GM18868 (cell line): ENCODE measurements around the gene CACNG5.

Experiments used
- ATAC-seq: cut with Tn5 transposase; IDR thresholded peaks from one replicate; pipeline ENCODE4 v1.9.1; 2021; ENCODE audit warnings: mild to moderate bottlenecking, moderate library complexity; ENCODE audit not compliant: unreplicated experiment

CACNG5 gene

DNA sequence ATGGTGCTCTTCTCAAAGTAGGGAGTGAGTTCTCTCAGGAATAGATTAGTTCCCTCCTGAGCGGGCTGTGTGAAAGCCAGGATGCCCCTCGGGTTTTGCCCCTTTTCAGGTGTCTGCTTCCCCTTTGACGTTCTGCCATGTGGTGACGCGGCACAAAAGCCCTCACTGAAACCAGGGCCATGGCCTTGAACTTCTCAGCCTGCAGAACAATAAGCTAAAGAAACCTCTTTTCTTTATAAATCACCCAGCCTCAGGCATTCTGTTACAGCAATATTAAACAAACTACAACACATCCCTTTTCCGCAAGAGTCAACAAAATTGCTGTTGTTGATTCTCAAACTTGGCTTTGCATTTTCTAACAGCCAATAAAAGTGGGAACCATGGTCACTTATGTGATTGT lies 15.5 kb upstream of the CACNG5 start:
- ATAC-seq: no peak

GRCh38 chr17:66822009-66822408 lies 12.9 kb upstream of the CACNG5 start:
- no peak for ATAC-seq

DNA sequence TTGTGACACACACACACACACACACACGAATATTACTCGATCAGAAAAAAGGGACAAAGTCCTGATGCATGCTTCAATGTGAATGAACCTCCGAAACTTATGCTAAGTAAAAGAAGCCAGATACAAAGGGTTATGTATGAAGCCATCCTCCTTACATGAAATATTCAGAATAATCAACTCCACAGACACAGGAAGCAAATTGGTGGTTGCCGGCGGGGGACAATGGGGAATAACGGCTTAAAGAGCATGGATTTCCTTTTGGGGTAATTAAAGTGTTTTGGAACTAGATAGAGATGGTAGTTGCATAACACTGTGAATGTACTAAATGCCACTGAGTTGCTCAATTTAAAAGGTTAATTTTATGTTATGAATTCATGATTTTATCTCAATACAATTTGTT lies 8.1 kb upstream of the CACNG5 start:
- ATAC-seq: no peak

- ATAC-seq: no peak
Measured at GRCh38 chr17:66829386-66829864, 5.5 kb upstream of the CACNG5 start.

GRCh38 chr17:66829883-66830282 lies 5.0 kb upstream of the CACNG5 start:
- no peak for ATAC-seq

GRCh38 chr17:66830451-66830850 lies 4.5 kb upstream of the CACNG5 start:
- ATAC-seq: no peak

DNA sequence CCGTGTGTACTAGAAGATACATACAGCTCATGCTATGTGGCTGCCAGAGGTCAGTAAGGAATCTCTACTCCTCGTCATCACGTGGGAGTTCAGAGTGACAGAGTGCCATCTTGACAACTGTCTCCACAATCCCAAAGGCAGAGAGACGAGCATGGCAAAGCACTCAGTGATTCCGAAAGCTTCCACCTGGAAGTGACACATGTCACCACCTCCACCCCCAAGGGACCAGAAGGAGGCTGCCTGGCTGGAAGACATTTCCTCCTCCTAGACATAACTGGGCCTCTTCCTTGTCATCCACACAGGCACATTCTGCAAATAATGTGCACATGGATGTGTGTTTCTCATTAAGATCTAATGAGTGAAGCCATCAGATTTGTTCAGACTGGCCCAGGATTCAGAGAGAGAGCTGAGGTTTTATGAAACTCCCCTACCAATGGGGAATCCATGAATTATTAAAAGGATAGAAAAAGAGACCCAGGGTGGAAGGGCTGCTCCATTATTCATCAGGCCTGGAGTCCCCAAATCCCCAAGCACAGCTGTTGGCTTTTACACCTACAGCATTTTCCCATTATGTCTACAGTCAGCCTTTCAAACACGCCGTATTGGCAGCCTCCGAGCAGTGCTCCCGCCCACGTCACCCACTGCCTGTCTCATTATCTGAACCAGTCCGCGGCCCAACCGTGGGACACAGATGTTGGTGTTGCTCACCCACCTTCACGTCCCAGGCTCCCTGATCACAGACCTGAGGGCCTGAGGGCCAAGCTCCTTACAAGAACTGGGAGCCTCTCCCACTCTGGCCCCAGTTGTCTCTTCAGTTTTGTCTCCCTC lies 3.3 kb upstream of the CACNG5 start:
- ATAC-seq: no peak

GRCh38 chr17:66833201-66833600 lies 1.7 kb upstream of the CACNG5 start:
- ATAC-seq: no peak

DNA sequence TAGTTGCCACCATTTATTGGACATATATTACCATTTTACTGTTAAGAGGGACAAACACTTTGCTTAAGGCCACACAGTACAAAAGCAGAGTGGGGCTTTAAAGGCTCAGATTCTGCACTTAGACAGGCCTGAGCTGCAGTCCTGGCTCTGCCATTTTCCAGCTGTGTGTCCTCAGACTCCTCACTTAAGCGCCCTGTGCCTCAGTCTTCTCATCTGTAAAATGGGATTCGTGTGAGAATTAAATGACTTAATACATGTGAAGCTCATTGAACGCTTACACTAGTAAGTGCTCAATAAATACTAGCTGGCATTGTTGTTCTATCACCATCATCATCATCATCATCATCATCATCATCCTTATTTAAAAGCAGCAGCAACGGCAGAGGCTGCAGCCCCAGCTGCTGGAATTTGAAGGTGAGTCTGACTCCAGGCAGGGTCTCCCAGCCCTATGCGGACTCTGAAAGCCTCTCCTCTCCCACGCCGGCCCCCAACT lies 445 bp upstream of the CACNG5 start:
- ATAC-seq: no peak

DNA sequence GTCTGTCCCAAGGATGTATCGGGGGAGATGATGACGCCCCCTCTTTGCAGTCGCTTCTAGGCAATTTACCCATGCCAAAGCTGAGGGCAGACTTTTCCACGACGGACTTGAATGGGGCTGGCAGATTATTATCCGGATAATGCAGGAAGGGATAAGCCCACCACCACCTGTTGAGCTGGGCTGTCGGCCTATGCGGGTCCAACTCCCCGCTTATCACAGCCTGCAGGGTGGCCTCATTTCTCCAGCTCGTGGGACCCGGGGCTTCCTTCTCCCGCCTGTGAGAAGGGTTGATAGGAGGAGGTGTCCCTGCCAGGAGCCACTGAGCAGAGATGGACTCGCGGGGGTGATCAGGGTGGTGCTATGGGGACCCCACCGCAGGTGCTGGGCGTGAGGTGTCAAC lies 559 bp downstream of the CACNG5 start:
- no peak for ATAC-seq

DNA sequence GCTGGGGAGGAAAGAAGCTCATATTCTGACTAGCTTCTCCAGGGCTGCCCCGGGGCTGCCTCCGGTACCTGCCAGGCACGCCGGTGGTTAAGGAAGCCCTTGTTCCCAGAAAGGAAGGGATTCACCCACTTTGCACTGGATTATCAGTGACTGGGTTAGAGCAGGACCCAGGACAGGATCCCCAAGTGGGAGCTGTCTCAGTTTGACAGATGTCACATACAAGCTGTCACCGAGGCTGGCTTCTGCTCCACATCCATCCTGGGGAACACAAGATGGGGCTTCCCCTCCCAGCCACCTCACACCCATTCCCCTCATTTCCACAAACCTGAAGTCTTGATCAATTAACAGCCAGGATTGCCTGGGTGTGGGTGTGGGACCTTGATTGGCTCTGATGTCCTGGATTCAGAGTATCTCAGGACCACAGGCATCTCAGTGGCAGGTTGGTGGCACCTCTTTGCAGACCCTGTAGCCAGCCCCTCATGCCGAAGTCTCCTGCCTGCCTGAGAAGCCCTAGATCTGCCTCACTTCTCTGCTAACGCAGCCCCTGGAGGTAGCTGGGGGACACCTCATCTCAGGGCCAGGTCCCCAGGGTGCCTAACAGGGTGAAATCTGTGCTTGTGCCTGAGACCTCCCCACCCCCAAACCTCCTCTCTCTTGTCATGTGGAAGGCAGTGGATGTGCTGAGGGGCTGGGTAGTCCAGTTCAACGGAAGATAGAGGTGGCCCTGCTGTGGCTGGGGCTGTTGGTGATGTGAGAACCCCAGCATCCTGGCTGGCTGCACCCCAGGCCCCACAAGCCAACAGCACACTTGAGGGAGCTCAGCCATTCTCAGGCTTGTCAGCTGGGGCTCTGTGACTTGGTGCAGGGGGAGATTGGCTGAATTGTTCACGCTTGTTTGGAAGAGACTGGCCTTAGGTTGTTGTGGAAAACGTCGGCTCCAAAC lies 1.4 kb downstream of the CACNG5 start:
- no peak for ATAC-seq

DNA sequence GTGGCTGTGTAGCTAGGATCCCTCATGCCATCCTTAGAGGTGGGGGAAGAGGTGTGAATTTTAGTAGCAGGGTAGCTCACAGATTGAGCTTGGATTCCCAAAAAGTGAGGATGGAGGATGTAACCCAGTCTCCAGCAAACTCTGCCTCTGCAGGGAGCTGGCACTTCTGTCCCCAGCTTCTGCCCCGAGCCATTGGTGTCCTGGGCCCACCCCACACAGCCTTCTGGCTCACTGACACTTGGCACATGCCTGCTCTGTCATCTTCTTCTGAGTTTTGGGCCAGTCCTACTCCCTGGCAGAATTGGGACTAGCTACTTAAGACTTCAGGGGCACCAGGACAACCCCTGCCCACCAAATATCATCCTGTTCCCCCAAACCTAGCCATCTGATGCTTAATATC lies 2.3 kb downstream of the CACNG5 start:
- ATAC-seq: no peak

- ATAC-seq: no peak
Measured at GRCh38 chr17:66837885-66838665, 3.2 kb downstream of the CACNG5 start.

GRCh38 chr17:66839616-66840015 lies 4.7 kb downstream of the CACNG5 start:
- no peak for ATAC-seq

- no peak for ATAC-seq
Measured at GRCh38 chr17:66840061-66840460, 5.1 kb downstream of the CACNG5 start.

DNA sequence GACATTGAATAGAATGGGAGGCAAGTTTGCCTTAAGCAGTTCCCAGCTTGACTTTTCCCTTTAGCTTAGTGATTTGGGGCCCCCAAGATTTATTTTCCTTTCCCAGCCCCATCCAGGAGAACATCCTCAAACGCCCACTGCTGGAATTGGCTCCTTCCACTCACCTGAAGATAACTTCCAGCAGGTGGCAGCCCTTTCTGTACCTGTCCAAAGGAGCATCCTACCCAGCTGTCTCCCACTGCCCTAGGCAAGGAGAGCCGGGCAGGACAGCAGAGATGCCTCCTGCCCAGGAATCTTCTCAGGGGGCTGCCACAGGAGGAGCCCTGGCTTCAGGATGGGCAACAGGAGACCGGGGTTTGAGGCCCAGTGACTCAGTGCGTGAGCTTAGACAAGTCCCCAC lies 6.4 kb downstream of the CACNG5 start:
- ATAC-seq: no peak

GRCh38 chr17:66841744-66842143 lies 6.8 kb downstream of the CACNG5 start:
- ATAC-seq: no peak

GRCh38 chr17:66842505-66842904 lies 7.6 kb downstream of the CACNG5 start:
- no peak for ATAC-seq

GRCh38 chr17:66842959-66843358 lies 8.0 kb downstream of the CACNG5 start:
- no peak for ATAC-seq

DNA sequence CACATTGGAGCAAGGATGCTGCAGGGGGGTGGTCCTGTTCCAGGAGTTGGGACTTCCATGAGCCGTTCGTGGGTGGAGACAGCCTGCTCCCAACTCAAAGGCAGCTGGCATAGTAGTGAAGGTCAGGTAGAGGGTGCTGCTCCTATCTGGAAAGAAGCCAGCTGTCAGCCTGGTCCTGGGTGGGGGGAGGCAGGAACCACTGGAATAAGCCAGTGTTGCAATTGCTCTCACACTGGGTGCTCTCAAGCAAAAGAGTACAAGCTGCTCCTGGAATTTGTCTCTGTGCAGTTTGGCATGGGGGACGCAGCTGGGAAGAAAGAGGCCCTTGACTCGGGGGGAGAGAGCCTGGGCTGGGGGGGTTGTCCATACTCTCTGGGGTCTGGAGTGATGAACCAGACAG lies 8.7 kb downstream of the CACNG5 start:
- no peak for ATAC-seq

DNA sequence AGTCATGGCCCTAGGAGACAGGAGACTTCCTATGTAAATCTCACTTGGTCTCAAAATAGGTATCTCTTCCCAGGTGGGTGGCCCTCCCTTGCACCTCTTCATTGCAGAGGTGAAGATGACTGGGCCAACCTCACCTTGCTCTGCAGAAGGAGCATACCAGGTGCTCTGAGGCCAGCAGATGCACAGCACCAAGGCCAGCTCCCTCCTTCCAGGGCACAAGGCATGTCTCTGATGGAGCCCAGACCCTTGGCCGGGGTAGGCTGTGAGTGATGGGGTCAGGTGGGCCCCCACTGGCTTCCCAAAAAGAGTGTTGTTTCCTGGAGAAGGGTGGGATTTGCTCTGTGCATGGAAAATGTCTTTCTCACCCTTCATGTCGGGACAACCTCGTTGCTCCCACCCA lies 12.8 kb downstream of the CACNG5 start:
- ATAC-seq: no peak
